HEK293 (cell line): ENCODE results near the gene SEC22A.

Source experiments
- CTCF ChIA-PET: fragments of 350-600 bp; formaldehyde crosslinking; extraction: SDS; loops from one replicate; lab custom pipeline; 2021; ENCODE audit warnings: antibody characterized with exemption; lab: Yijun Ruan, JAX
- POLR2A ChIA-PET: fragments of 300-600 bp; formaldehyde crosslinking; extraction: SDS; loops from one replicate; lab custom pipeline; 2020; ENCODE audit warnings: antibody characterized with exemption, inconsistent platforms; lab: Yijun Ruan, JAX
- H3K27ac ChIP-seq: fragments of 200-500 bp; sonication (Bioruptor generic); 2 replicates; pipeline ENCODE4 v1.5.1; 2014; ENCODE audit warnings: low read depth, low read length, control low read depth, inconsistent platforms; ENCODE audit errors: extremely low read depth
- H3K36me3 ChIP-seq, 2 experiments: fragments of 200-500 bp in 1 of 2; sonication (Bioruptor generic) in 1 of 2; 1 replicate in 1 of 2; 2 replicates in 1 of 2; pipeline ENCODE4 v1.5.1; 2014 to 2017; ENCODE audit warnings: inconsistent platforms in 2 of 2, low read length in 2 of 2; ENCODE audit not compliant: control insufficient read depth in 2 of 2, insufficient read depth in 1 of 2
- H3K4me1 ChIP-seq: fragments of 200-500 bp; sonication (Bioruptor generic); 2 replicates; pipeline ENCODE4 v1.5.1; 2014; ENCODE audit warnings: mild to moderate bottlenecking, low read length, inconsistent platforms; ENCODE audit not compliant: control insufficient read depth, insufficient read depth
- H3K4me3 ChIP-seq: 2 replicates; pipeline ENCODE4 v1.5.1; 2011; ENCODE audit warnings: low read depth, mild to moderate bottlenecking, control low read depth, low read length, moderate library complexity
- H3K9me3 ChIP-seq: fragments of 200-500 bp; sonication (Bioruptor generic); 2 replicates; pipeline ENCODE4 v1.5.1; 2014; ENCODE audit warnings: low read depth, low read length, inconsistent platforms; ENCODE audit not compliant: control insufficient read depth, insufficient read depth
- FEZF1 ChIP-seq: fragments of 450-650 bp; formaldehyde crosslinking; IDR thresholded peaks from 2 replicates; pipeline ENCODE4 v1.5.1; 2016; ENCODE audit warnings: missing biosample characterization, missing genetic modification characterization
- HOXD13 ChIP-seq: sonication (generic); formaldehyde crosslinking; IDR thresholded peaks from 2 replicates; pipeline ENCODE4 v1.8.0; 2022; ENCODE audit warnings: missing genetic modification reagents, borderline replicate concordance
- SCRT1 ChIP-seq: fragments of 450-650 bp; formaldehyde crosslinking; IDR thresholded peaks from 2 replicates; pipeline ENCODE4 v1.5.1; 2016; ENCODE audit warnings: missing biosample characterization, missing genetic modification characterization, borderline replicate concordance
- ZBTB20 ChIP-seq: fragments of 450-650 bp; formaldehyde crosslinking; IDR thresholded peaks from 2 replicates; pipeline ENCODE4 v1.5.1; 2016; ENCODE audit warnings: missing biosample characterization, missing genetic modification characterization
- ZBTB21 ChIP-seq: fragments of 450-650 bp; formaldehyde crosslinking; IDR thresholded peaks from 2 replicates; pipeline ENCODE4 v1.5.1; 2017; ENCODE audit warnings: missing biosample characterization, missing genetic modification characterization
- ZBTB7A ChIP-seq: fragments of 450-650 bp; formaldehyde crosslinking; IDR thresholded peaks from 2 replicates; pipeline ENCODE4 v1.5.1; 2016; ENCODE audit warnings: low read depth, missing biosample characterization, missing genetic modification characterization
- ZEB2 ChIP-seq: fragments of 450-650 bp; formaldehyde crosslinking; IDR thresholded peaks from 2 replicates; pipeline ENCODE4 v1.5.1; 2016; ENCODE audit warnings: missing biosample characterization, missing genetic modification characterization
- ZIC2 ChIP-seq: fragments of 450-650 bp; formaldehyde crosslinking; IDR thresholded peaks from 2 replicates; pipeline ENCODE4 v1.5.1; 2016; ENCODE audit warnings: missing biosample characterization, missing genetic modification characterization
- ZNF2 ChIP-seq: fragments of 450-650 bp; formaldehyde crosslinking; IDR thresholded peaks from 2 replicates; pipeline ENCODE4 v1.5.1; 2016; ENCODE audit warnings: missing biosample characterization, missing genetic modification characterization
- ZNF202 ChIP-seq: fragments of 450-650 bp; formaldehyde crosslinking; IDR thresholded peaks from 2 replicates; pipeline ENCODE4 v1.5.1; 2016; ENCODE audit warnings: missing biosample characterization, missing genetic modification characterization, borderline replicate concordance
- ZNF214 ChIP-seq: fragments of 450-650 bp; formaldehyde crosslinking; IDR thresholded peaks from 2 replicates; pipeline ENCODE4 v1.5.1; 2017; ENCODE audit warnings: missing biosample characterization, mild to moderate bottlenecking, missing genetic modification characterization, borderline replicate concordance
- ZNF23 ChIP-seq: fragments of 450-650 bp; formaldehyde crosslinking; IDR thresholded peaks from 2 replicates; pipeline ENCODE4 v1.5.1; 2016; ENCODE audit warnings: missing biosample characterization, missing genetic modification characterization, borderline replicate concordance
- ZNF24 ChIP-seq: fragments of 450-650 bp; formaldehyde crosslinking; IDR thresholded peaks from 2 replicates; pipeline ENCODE4 v1.5.1; 2016; ENCODE audit warnings: missing biosample characterization, missing genetic modification characterization
- ZNF354C ChIP-seq: fragments of 450-650 bp; formaldehyde crosslinking; IDR thresholded peaks from 2 replicates; pipeline ENCODE4 v1.5.1; 2016; ENCODE audit warnings: missing biosample characterization, missing genetic modification characterization, low read depth, borderline replicate concordance
- ZNF473 ChIP-seq: fragments of 450-650 bp; formaldehyde crosslinking; IDR thresholded peaks from 2 replicates; pipeline ENCODE4 v1.5.1; 2017; ENCODE audit warnings: missing biosample characterization, missing genetic modification characterization
- ZNF530 ChIP-seq: fragments of 450-650 bp; formaldehyde crosslinking; IDR thresholded peaks from 2 replicates; pipeline ENCODE4 v1.5.1; 2016; ENCODE audit warnings: low read depth, missing biosample characterization, missing genetic modification characterization
- ZNF544 ChIP-seq: fragments of 450-650 bp; formaldehyde crosslinking; IDR thresholded peaks from 2 replicates; pipeline ENCODE4 v1.5.0; 2017; ENCODE audit warnings: missing biosample characterization, missing genetic modification characterization
- ZNF571 ChIP-seq: fragments of 450-650 bp; formaldehyde crosslinking; IDR thresholded peaks from 2 replicates; pipeline ENCODE4 v1.5.0; 2017; ENCODE audit warnings: missing biosample characterization, missing genetic modification characterization
- ZNF621 ChIP-seq: fragments of 450-650 bp; formaldehyde crosslinking; IDR thresholded peaks from 2 replicates; pipeline ENCODE4 v1.5.1; 2017; ENCODE audit warnings: missing biosample characterization, missing genetic modification characterization
- ZNF792 ChIP-seq: fragments of 450-650 bp; formaldehyde crosslinking; IDR thresholded peaks from 2 replicates; pipeline ENCODE4 v1.5.1; 2016; ENCODE audit warnings: missing biosample characterization, missing genetic modification characterization
- TF ChIP-seq, protein P1 (sequence below): fragments of 450-650 bp; formaldehyde crosslinking; optimal IDR thresholded peaks from 2 replicates; pipeline ENCODE3; 2016; ENCODE audit warnings: missing biosample characterization, mild to moderate bottlenecking, missing genetic modification characterization

SEC22A gene

DNA sequence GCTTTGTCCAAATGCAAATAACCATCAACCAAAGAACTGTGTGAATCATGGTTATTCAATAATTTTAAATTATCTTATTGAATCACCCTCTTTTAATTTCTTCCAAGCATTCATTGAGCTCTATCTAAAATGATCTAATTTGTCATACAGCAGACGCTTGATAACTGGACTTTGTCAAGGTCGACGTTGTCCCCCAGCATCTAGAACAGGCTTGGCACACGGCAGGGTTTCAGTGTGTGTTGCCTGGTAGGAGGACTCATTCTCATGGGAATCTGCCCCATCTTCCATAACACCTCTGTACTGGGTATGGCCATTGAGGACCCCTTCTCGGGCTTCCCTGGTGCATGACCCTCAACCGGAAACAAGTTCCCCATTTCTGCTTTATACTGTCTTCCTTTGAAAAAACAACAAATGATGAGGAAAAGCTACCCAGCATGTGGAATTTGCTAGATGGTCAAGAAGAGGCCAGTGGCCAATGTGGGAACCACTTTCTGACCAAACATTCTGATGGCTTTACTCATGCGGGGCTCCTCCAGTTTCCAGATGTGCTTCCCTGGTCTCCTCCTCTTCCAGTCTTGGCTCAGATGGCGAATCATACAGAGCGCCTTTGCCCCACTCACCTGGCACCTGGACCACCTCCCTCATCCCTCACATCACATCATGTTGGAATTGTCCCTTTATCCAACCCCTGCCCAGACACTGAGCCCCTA, 41.7 kb upstream of the SEC22A start:
- no peak overlapping the region for H3K4me3 ChIP-seq
- POLR2A ChIA-PET: no interaction called here
- CTCF ChIA-PET: interaction anchor here (0.6 to 1.2 kb wide), 2 partner anchors 9 to 481 kb away, joined by 3 to 6 read pairs; no protein-coding TSS in a partner anchor
- no peaks in the 10 kb centered on the region for H3K9me3 ChIP-seq
- H3K27ac ChIP-seq: no peak overlapping the region
- TF ChIP-seq ZNF354C (no peak), ZNF571 (tag by site-specific recombination) (no peak)
- TF ChIP-seq, protein P1, sequence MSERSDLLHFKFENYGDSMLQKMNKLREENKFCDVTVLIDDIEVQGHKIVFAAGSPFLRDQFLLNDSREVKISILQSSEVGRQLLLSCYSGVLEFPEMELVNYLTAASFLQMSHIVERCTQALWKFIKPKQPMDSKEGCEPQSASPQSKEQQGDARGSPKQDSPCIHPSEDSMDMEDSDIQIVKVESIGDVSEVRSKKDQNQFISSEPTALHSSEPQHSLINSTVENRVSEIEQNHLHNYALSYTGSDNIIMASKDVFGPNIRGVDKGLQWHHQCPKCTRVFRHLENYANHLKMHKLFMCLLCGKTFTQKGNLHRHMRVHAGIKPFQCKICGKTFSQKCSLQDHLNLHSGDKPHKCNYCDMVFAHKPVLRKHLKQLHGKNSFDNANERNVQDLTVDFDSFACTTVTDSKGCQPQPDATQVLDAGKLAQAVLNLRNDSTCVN (tag by site-specific recombination): no peak
- peaks cover 0 to 75% of the 10 kb centered on the region in 2 experiments; a peak in 1 of 3 replicates for H3K36me3 ChIP-seq
- H3K4me1 ChIP-seq: no peaks in the 10 kb centered on the region

DNA sequence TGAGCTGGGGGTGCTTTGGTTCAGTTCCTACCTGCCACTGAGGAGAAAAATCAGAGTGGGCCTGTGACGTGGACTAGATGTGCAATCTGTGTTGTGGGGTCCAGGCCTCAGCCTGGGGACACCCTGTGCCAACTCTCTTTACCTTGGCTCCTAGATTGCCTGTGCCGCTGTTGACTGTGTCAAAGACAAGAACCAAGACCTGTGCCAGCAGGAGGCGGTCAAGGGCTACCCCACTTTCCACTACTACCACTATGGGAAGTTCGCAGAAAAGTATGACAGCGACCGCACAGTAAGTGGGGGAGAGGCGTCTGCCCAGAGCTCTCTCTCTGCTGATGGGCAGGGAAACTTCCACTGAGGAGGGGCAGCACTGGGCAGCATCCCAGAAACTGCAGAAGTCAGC, 40.6 kb upstream of the SEC22A start:
- Histone ChIP-seq H3K4me3 (no peak overlapping the region), H3K4me1 (no peaks in the 10 kb centered on the region), H3K9me3 (no peaks in the 10 kb centered on the region), H3K27ac (no peak overlapping the region), H3K36me3 (peaks cover 0 to 68% of the 10 kb centered on the region in 2 experiments; a peak in 1 of 3 replicates)
- CTCF ChIA-PET: interaction anchor here (0.6 kb wide), 1 partner anchor 213 kb away, joined by 3 read pairs; no protein-coding TSS in a partner anchor
- POLR2A ChIA-PET: no interaction called here
- TF ChIP-seq ZNF354C (no peak), ZNF621 (tag by site-specific recombination) (no peak), ZIC2 (no peak), ZNF214 (no peak), FEZF1 (tag by site-specific recombination) (no peak), ZNF544 (no peak), ZBTB21 (tag by site-specific recombination) (no peak), ZNF202 (tag by site-specific recombination) (no peak), ZNF473 (tag by site-specific recombination) (no peak), ZNF792 (tag by site-specific recombination) (no peak), ZBTB20 (tag by site-specific recombination) (no peak), ZNF23 (tag by site-specific recombination) (no peak), ZEB2 (tag by site-specific recombination) (no peak), SCRT1 (tag by site-specific recombination) (no peak), ZNF530 (tag by site-specific recombination) (no peak), HOXD13 (CRISPR knock-in tag) (no peak)

DNA sequence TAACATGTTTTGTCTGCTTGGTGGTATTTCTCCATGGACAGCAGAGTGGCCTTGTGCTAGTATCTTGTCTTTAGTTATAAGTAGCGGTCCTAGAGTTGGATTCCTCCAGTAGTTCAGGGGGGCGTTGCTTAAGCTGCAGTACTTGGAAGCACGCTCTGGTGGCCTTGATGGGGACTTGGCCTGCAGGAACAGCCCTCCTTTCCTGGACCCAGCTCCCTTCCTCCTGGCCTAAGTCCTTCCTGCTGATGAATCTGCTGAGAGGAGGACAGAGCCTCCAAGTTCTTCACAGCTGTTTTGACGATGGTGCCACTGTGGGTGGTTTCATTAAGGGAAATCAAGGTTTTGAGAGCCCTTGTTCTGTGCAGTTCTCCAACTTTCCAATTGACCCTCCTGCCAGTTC, 38.6 kb upstream of the SEC22A start:
- no peak for TF ChIP-seq ZNF24
- no peak for TF ChIP-seq ZNF23 (tag by site-specific recombination)
- TF ChIP-seq ZNF2 (tag by site-specific recombination): no peak
- TF ChIP-seq ZBTB7A (tag by site-specific recombination): no peak
- ChIA-PET POLR2A (no interaction called here), CTCF (no interaction called here)
- Histone ChIP-seq H3K27ac (no peak overlapping the region), H3K36me3 (peaks cover 0 to 56% of the 10 kb centered on the region in 2 experiments; a peak in 1 of 3 replicates), H3K9me3 (no peaks in the 10 kb centered on the region), H3K4me1 (no peaks in the 10 kb centered on the region), H3K4me3 (no peak overlapping the region)
